ENCODE measurements around the gene DAND5. TPM values are rescaled to one million over a fixed set of nuclear protein-coding genes. Genes with fewer than 3 reads are reported as not detected.
A peak's percentile ranks its signal among the peaks of the same experiment; 100 is the strongest.

Gene DAND5
- total and polyA plus RNA-seq, 9 of the 15 experiments (the other 6 are each of a cell fraction or from before 2014, with no cell fraction given) = 0.22 to 0.83 (median 0.60) TPM

DNA sequence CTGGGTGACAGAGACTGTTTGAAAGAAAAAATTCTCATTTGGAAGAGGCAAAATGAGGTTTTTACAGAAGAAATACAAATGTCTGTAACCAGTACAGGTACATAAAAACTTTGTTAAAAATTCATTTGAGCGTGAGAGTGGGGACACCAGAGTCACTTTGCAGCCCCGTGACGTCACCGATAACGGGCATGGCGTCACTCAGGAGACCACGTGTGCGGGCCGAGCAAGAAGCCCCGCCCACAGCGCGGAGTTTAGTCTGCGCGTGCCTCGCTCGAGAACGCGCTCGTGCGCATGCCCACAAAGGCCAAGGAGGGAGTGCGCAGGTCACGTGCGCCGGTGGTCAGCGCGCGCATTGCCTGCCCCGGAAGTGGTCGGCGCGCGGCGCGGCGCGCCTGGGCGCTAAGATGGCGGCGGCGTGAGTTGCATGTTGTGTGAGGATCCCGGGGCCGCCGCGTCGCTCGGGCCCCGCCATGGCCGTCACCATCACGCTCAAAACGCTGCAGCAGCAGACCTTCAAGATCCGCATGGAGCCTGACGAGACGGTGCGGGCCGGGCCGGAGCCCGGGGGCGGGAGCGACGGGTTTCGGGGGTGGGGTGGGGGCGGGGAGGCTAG is 23.8 kb upstream of the DAND5 start, which contains the start of gene RAD23A (continued):
- TF ChIP-seq, protein P1, sequence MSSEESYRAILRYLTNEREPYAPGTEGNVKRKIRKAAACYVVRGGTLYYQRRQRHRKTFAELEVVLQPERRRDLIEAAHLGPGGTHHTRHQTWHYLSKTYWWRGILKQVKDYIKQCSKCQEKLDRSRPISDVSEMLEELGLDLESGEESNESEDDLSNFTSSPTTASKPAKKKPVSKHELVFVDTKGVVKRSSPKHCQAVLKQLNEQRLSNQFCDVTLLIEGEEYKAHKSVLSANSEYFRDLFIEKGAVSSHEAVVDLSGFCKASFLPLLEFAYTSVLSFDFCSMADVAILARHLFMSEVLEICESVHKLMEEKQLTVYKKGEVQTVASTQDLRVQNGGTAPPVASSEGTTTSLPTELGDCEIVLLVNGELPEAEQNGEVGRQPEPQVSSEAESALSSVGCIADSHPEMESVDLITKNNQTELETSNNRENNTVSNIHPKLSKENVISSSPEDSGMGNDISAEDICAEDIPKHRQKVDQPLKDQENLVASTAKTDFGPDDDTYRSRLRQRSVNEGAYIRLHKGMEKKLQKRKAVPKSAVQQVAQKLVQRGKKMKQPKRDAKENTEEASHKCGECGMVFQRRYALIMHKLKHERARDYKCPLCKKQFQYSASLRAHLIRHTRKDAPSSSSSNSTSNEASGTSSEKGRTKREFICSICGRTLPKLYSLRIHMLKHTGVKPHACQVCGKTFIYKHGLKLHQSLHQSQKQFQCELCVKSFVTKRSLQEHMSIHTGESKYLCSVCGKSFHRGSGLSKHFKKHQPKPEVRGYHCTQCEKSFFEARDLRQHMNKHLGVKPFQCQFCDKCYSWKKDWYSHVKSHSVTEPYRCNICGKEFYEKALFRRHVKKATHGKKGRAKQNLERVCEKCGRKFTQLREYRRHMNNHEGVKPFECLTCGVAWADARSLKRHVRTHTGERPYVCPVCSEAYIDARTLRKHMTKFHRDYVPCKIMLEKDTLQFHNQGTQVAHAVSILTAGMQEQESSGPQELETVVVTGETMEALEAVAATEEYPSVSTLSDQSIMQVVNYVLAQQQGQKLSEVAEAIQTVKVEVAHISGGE (CRISPR knock-in tag; IDR thresholded peaks at IDR 0.05) = peak in 1 of 3 experiments; percentile 73; a peak in 1 of 6 replicates
- no peak for TF ChIP-seq SNRNP70 (optimal IDR thresholded peaks at IDR 0.05; ENCODE audit: low read depth, low read length)
- TF ChIP-seq, protein P2, sequence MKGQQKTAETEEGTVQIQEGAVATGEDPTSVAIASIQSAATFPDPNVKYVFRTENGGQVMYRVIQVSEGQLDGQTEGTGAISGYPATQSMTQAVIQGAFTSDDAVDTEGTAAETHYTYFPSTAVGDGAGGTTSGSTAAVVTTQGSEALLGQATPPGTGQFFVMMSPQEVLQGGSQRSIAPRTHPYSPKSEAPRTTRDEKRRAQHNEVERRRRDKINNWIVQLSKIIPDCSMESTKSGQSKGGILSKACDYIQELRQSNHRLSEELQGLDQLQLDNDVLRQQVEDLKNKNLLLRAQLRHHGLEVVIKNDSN (CRISPR knock-in tag; IDR thresholded peaks at IDR 0.05) = peak; percentile 100
- TF ChIP-seq, protein P3, sequence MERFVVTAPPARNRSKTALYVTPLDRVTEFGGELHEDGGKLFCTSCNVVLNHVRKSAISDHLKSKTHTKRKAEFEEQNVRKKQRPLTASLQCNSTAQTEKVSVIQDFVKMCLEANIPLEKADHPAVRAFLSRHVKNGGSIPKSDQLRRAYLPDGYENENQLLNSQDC (CRISPR knock-in tag; IDR thresholded peaks at IDR 0.05) = no peak; the same call in 1 of the 2 replicates
- no peak for TF ChIP-seq RBM14 (IDR thresholded peaks at IDR 0.05; ENCODE audit: borderline replicate concordance, insufficient read depth, low read depth, low read length)
- TF ChIP-seq RHOXF2B (CRISPR knock-in tag; conservative IDR thresholded peaks at IDR 0.05) = peak; percentile 66; the same call in 1 of the 2 replicates
- TF ChIP-seq, protein P4, sequence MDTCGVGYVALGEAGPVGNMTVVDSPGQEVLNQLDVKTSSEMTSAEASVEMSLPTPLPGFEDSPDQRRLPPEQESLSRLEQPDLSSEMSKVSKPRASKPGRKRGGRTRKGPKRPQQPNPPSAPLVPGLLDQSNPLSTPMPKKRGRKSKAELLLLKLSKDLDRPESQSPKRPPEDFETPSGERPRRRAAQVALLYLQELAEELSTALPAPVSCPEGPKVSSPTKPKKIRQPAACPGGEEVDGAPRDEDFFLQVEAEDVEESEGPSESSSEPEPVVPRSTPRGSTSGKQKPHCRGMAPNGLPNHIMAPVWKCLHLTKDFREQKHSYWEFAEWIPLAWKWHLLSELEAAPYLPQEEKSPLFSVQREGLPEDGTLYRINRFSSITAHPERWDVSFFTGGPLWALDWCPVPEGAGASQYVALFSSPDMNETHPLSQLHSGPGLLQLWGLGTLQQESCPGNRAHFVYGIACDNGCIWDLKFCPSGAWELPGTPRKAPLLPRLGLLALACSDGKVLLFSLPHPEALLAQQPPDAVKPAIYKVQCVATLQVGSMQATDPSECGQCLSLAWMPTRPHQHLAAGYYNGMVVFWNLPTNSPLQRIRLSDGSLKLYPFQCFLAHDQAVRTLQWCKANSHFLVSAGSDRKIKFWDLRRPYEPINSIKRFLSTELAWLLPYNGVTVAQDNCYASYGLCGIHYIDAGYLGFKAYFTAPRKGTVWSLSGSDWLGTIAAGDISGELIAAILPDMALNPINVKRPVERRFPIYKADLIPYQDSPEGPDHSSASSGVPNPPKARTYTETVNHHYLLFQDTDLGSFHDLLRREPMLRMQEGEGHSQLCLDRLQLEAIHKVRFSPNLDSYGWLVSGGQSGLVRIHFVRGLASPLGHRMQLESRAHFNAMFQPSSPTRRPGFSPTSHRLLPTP (IDR thresholded peaks at IDR 0.05; ENCODE audit: borderline replicate concordance, extremely low read depth, insufficient read length) = no peak
- no peak for TF ChIP-seq ZNF253 (CRISPR knock-in tag; conservative IDR thresholded peaks at IDR 0.05)
- TF ChIP-seq ZNF668 (CRISPR knock-in tag; IDR thresholded peaks at IDR 0.05) = no peak
- TF ChIP-seq GABPB1 (CRISPR knock-in tag; IDR thresholded peaks at IDR 0.05) = peak; percentile 98
- no peak; the same call in 1 of the 2 replicates for TF ChIP-seq NFRKB (IDR thresholded peaks at IDR 0.05; ENCODE audit: low read depth)
- no peak for TF ChIP-seq PTRF (tag; IDR thresholded peaks at IDR 0.05)
- peak; percentile 35; the same call in 1 of the 2 replicates for TF ChIP-seq MEF2D (tag; conservative IDR thresholded peaks at IDR 0.05; ENCODE audit: low read depth)
- TF ChIP-seq, protein P5, sequence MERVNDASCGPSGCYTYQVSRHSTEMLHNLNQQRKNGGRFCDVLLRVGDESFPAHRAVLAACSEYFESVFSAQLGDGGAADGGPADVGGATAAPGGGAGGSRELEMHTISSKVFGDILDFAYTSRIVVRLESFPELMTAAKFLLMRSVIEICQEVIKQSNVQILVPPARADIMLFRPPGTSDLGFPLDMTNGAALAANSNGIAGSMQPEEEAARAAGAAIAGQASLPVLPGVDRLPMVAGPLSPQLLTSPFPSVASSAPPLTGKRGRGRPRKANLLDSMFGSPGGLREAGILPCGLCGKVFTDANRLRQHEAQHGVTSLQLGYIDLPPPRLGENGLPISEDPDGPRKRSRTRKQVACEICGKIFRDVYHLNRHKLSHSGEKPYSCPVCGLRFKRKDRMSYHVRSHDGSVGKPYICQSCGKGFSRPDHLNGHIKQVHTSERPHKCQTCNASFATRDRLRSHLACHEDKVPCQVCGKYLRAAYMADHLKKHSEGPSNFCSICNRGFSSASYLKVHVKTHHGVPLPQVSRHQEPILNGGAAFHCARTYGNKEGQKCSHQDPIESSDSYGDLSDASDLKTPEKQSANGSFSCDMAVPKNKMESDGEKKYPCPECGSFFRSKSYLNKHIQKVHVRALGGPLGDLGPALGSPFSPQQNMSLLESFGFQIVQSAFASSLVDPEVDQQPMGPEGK (CRISPR knock-in tag; IDR thresholded peaks at IDR 0.05; ENCODE audit: borderline replicate concordance) = no peak
- TF ChIP-seq ZNF778 (CRISPR knock-in tag; IDR thresholded peaks at IDR 0.05) = no peak

Data from K562 (cell line).